ENCODE data around the gene POLE3. TPM values are rescaled to one million over a fixed set of nuclear protein-coding genes. Genes with fewer than 3 reads are reported as not detected.
"Not testable (repeated sequence)": the region's sequence is repeated elsewhere in the genome, so short reads cannot be mapped to it uniquely, and the experiment has no call there.

The POLE3 gene
- 53.7 and 71.9 TPM in 2 replicates for total RNA-seq (2012; rRNA removed)

GRCh38 chr9:113410207-113410864, at the start of gene POLE3, which contains the start of gene C9orf43:
TSS of gene POLE3 (minus strand) at chr9:113410675. CDS start at chr9:113410293, 382 bp downstream.
TSS of gene C9orf43 (plus strand) at chr9:113410747. CDS start at chr9:113413494, 2,747 bp downstream.
- no peaks in the 10 kb centered on the region for H3K9me3 ChIP-seq (replicated peaks; ENCODE audit: low read length)
- peak within 1 kb of the TSS; percentile 89 for H3K4me3 ChIP-seq (ENCODE audit: low read length)
- peaks cover 19% of the 10 kb centered on the region for H3K36me3 ChIP-seq (ENCODE audit: insufficient read depth, low read length)
- H3K4me1 ChIP-seq (ENCODE audit: control insufficient read depth, insufficient read depth, low read length) = peaks cover 5% of the 10 kb centered on the region
- peak within 1 kb of the TSS; percentile 91 for H3K4me2 ChIP-seq (ENCODE audit: low read length)
- no peaks in the 10 kb centered on the region for H3K27me3 ChIP-seq (ENCODE audit: control insufficient read depth, insufficient read depth, low read length)
- peak within 1 kb of the TSS; percentile 98 for H3K9ac ChIP-seq (ENCODE audit: low read depth, low read length)

GRCh38 chr9:113456235-113456634, 45.8 kb upstream of the POLE3 start:
- Histone ChIP-seq H3K9ac (ENCODE audit: low read depth, low read length) (no peak overlapping the region), H3K27me3 (ENCODE audit: control insufficient read depth, insufficient read depth, low read length) (peaks cover 2% of the 10 kb centered on the region), H3K4me2 (ENCODE audit: low read length) (no peak overlapping the region), H3K4me1 (ENCODE audit: control insufficient read depth, insufficient read depth, low read length) (peaks cover 20% of the 10 kb centered on the region), H3K9me3 (replicated peaks; ENCODE audit: low read length) (no peaks in the 10 kb centered on the region), H3K4me3 (ENCODE audit: low read length) (no peak overlapping the region), H3K36me3 (ENCODE audit: insufficient read depth, low read length) (no peaks in the 10 kb centered on the region)

- no peaks in the 10 kb centered on the region for H3K36me3 ChIP-seq (ENCODE audit: insufficient read depth, low read length)
- H3K4me2 ChIP-seq (ENCODE audit: low read length) = peak overlapping the region; percentile 0
Measured at GRCh38 chr9:113454914-113455761, 44.7 kb upstream of the POLE3 start.

GRCh38 chr9:113452113-113452605, 41.7 kb upstream of the POLE3 start:
- H3K4me3 ChIP-seq (ENCODE audit: low read length) = no peak overlapping the region
- H3K27me3 ChIP-seq (ENCODE audit: control insufficient read depth, insufficient read depth, low read length) = no peaks in the 10 kb centered on the region
- no peaks in the 10 kb centered on the region for H3K36me3 ChIP-seq (ENCODE audit: insufficient read depth, low read length)
- H3K9me3 ChIP-seq (replicated peaks; ENCODE audit: low read length) = no peaks in the 10 kb centered on the region
- no peak overlapping the region for H3K4me2 ChIP-seq (ENCODE audit: low read length)
- H3K9ac ChIP-seq (ENCODE audit: low read depth, low read length) = no peak overlapping the region
- peaks cover 20% of the 10 kb centered on the region for H3K4me1 ChIP-seq (ENCODE audit: control insufficient read depth, insufficient read depth, low read length)

More at GRCh38 chr9:113454914-113455761, 44.7 kb upstream of the POLE3 start:
- Histone ChIP-seq H3K4me1 (ENCODE audit: control insufficient read depth, insufficient read depth, low read length) (peaks cover 20% of the 10 kb centered on the region), H3K27me3 (ENCODE audit: control insufficient read depth, insufficient read depth, low read length) (no peaks in the 10 kb centered on the region), H3K4me3 (ENCODE audit: low read length) (no peak overlapping the region), H3K9me3 (replicated peaks; ENCODE audit: low read length) (no peaks in the 10 kb centered on the region), H3K9ac (ENCODE audit: low read depth, low read length) (peak overlapping the region; percentile 64)

GRCh38 chr9:113449376-113449775, 38.9 kb upstream of the POLE3 start:
- H3K4me1 ChIP-seq (ENCODE audit: control insufficient read depth, insufficient read depth, low read length) = no peaks in the 10 kb centered on the region
- H3K9ac ChIP-seq (ENCODE audit: low read depth, low read length) = no peak overlapping the region
- H3K9me3 ChIP-seq (replicated peaks; ENCODE audit: low read length) = no peaks in the 10 kb centered on the region
- no peaks in the 10 kb centered on the region for H3K27me3 ChIP-seq (ENCODE audit: control insufficient read depth, insufficient read depth, low read length)
- no peaks in the 10 kb centered on the region for H3K36me3 ChIP-seq (ENCODE audit: insufficient read depth, low read length)
- H3K4me2 ChIP-seq (ENCODE audit: low read length) = no peak overlapping the region
- no peak overlapping the region for H3K4me3 ChIP-seq (ENCODE audit: low read length)

- Histone ChIP-seq H3K9ac (ENCODE audit: low read depth, low read length) (no peak overlapping the region), H3K4me3 (ENCODE audit: low read length) (no peak overlapping the region)
Measured at GRCh38 chr9:113446323-113446740, 35.9 kb upstream of the POLE3 start.

GRCh38 chr9:113444736-113445135, 34.3 kb upstream of the POLE3 start:
- H3K9me3 ChIP-seq (replicated peaks; ENCODE audit: low read length) = no peaks in the 10 kb centered on the region
- no peaks in the 10 kb centered on the region for H3K36me3 ChIP-seq (ENCODE audit: insufficient read depth, low read length)
- H3K27me3 ChIP-seq (ENCODE audit: control insufficient read depth, insufficient read depth, low read length) = no peaks in the 10 kb centered on the region
- no peaks in the 10 kb centered on the region for H3K4me1 ChIP-seq (ENCODE audit: control insufficient read depth, insufficient read depth, low read length)
- H3K4me2 ChIP-seq (ENCODE audit: low read length) = no peak overlapping the region
- H3K4me3 ChIP-seq (ENCODE audit: low read length) = no peak overlapping the region
- no peak overlapping the region for H3K9ac ChIP-seq (ENCODE audit: low read depth, low read length)

More at GRCh38 chr9:113446323-113446740, 35.9 kb upstream of the POLE3 start:
- Histone ChIP-seq H3K9me3 (replicated peaks; ENCODE audit: low read length) (no peaks in the 10 kb centered on the region), H3K4me2 (ENCODE audit: low read length) (no peak overlapping the region), H3K27me3 (ENCODE audit: control insufficient read depth, insufficient read depth, low read length) (no peaks in the 10 kb centered on the region), H3K36me3 (ENCODE audit: insufficient read depth, low read length) (no peaks in the 10 kb centered on the region), H3K4me1 (ENCODE audit: control insufficient read depth, insufficient read depth, low read length) (no peaks in the 10 kb centered on the region)

GRCh38 chr9:113437716-113438115, 27.2 kb upstream of the POLE3 start:
- peaks cover 16% of the 10 kb centered on the region for H3K27me3 ChIP-seq (ENCODE audit: control insufficient read depth, insufficient read depth, low read length)
- not testable (repeated sequence) for H3K9me3 ChIP-seq (replicated peaks; ENCODE audit: low read length); H3K4me2 ChIP-seq (ENCODE audit: low read length); H3K9ac ChIP-seq (ENCODE audit: low read depth, low read length); H3K4me1 ChIP-seq (ENCODE audit: control insufficient read depth, insufficient read depth, low read length); H3K36me3 ChIP-seq (ENCODE audit: insufficient read depth, low read length); H3K4me3 ChIP-seq (ENCODE audit: low read length)

GRCh38 chr9:113436728-113437515, 26.4 kb upstream of the POLE3 start:
- Histone ChIP-seq H3K36me3 (ENCODE audit: insufficient read depth, low read length) (no peaks in the 10 kb centered on the region), H3K27me3 (ENCODE audit: control insufficient read depth, insufficient read depth, low read length) (peaks cover 19% of the 10 kb centered on the region), H3K9me3 (replicated peaks; ENCODE audit: low read length) (no peaks in the 10 kb centered on the region), H3K4me2 (ENCODE audit: low read length) (no peak overlapping the region), H3K4me1 (ENCODE audit: control insufficient read depth, insufficient read depth, low read length) (peaks cover 4% of the 10 kb centered on the region), H3K4me3 (ENCODE audit: low read length) (no peak overlapping the region), H3K9ac (ENCODE audit: low read depth, low read length) (no peak overlapping the region)

- H3K27me3 ChIP-seq (ENCODE audit: control insufficient read depth, insufficient read depth, low read length) = peaks cover 27% of the 10 kb centered on the region
- no peaks in the 10 kb centered on the region for H3K9me3 ChIP-seq (replicated peaks; ENCODE audit: low read length)
- H3K4me1 ChIP-seq (ENCODE audit: control insufficient read depth, insufficient read depth, low read length) = no peaks in the 10 kb centered on the region
- no peak overlapping the region for H3K9ac ChIP-seq (ENCODE audit: low read depth, low read length)
- H3K4me3 ChIP-seq (ENCODE audit: low read length) = no peak overlapping the region
- no peaks in the 10 kb centered on the region for H3K36me3 ChIP-seq (ENCODE audit: insufficient read depth, low read length)
- H3K4me2 ChIP-seq (ENCODE audit: low read length) = no peak overlapping the region
Measured at GRCh38 chr9:113431191-113431590, 20.7 kb upstream of the POLE3 start.

GRCh38 chr9:113428062-113428615, 17.7 kb upstream of the POLE3 start:
- Histone ChIP-seq H3K27me3 (ENCODE audit: control insufficient read depth, insufficient read depth, low read length) (peaks cover 33% of the 10 kb centered on the region), H3K9me3 (replicated peaks; ENCODE audit: low read length) (no peaks in the 10 kb centered on the region), H3K4me3 (ENCODE audit: low read length) (no peak overlapping the region), H3K36me3 (ENCODE audit: insufficient read depth, low read length) (no peaks in the 10 kb centered on the region), H3K4me2 (ENCODE audit: low read length) (no peak overlapping the region), H3K9ac (ENCODE audit: low read depth, low read length) (no peak overlapping the region), H3K4me1 (ENCODE audit: control insufficient read depth, insufficient read depth, low read length) (no peaks in the 10 kb centered on the region)
